ENCODE data around the gene TOR1AIP1. TPM values are rescaled to one million over a fixed set of nuclear protein-coding genes. Genes with fewer than 3 reads are reported as not detected.
"Not testable (repeated sequence)": the region's sequence is repeated elsewhere in the genome, so short reads cannot be mapped to it uniquely, and the experiment has no call there.

The TOR1AIP1 gene, protein sequence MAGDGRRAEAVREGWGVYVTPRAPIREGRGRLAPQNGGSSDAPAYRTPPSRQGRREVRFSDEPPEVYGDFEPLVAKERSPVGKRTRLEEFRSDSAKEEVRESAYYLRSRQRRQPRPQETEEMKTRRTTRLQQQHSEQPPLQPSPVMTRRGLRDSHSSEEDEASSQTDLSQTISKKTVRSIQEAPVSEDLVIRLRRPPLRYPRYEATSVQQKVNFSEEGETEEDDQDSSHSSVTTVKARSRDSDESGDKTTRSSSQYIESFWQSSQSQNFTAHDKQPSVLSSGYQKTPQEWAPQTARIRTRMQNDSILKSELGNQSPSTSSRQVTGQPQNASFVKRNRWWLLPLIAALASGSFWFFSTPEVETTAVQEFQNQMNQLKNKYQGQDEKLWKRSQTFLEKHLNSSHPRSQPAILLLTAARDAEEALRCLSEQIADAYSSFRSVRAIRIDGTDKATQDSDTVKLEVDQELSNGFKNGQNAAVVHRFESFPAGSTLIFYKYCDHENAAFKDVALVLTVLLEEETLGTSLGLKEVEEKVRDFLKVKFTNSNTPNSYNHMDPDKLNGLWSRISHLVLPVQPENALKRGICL
- 69.2 and 77.2 TPM in 2 replicates for total RNA-seq

DNA sequence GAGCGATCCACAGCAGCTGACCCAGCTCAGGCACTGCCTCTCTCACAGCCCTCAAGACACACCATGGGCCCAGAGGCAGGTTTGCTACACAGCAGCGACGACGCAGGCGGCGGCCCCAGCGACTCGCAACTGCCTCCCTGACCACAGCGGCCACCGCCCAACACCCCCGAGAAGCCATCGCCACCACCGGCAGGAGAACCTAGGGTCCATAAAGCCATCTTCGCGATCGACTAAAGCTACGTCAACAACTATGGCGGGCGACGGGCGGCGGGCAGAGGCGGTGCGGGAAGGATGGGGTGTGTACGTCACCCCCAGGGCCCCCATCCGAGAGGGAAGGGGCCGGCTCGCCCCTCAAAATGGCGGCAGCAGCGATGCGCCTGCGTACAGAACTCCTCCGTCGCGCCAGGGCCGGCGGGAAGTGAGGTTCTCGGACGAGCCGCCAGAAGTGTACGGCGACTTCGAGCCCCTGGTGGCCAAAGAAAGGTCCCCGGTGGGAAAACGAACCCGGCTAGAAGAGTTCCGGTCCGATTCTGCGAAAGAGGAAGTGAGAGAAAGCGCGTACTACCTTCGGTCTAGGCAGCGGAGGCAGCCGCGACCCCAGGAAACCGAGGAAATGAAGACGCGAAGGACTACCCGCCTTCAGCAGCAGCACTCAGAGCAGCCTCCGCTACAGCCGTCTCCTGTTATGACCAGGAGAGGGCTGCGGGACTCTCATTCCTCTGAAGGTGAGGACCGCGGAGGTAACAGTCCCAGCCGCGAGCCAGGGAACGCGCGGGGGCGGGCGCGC, at the start of gene TOR1AIP1:
TSS of gene TOR1AIP1 (plus strand) at position 33 of the 787 bp plus-strand sequence. CDS start at position 251, 218 bp downstream.
- intact Hi-C loops (cut with micrococcal nuclease): loop anchor here (1.0 to 5.0 kb wide), 8 partner anchors 72 to 1206 kb away; partner anchors contain the start of genes ACBD6, CEP350, IER5 and QSOX1
- Mint-ChIP-seq H3K9me3 (no peaks in the 10 kb centered on the region), H3K27ac (peak within 1 kb of the TSS; percentile 99), H3K36me3 (ENCODE audit: low read depth) (peaks cover 24% of the 10 kb centered on the region), H3K4me1 (peaks cover 45% of the 10 kb centered on the region), H3K4me3 (peak within 1 kb of the TSS; percentile 94), H3K27me3 (no peaks in the 10 kb centered on the region)
- peak; percentile 99 for DNase-seq

DNA sequence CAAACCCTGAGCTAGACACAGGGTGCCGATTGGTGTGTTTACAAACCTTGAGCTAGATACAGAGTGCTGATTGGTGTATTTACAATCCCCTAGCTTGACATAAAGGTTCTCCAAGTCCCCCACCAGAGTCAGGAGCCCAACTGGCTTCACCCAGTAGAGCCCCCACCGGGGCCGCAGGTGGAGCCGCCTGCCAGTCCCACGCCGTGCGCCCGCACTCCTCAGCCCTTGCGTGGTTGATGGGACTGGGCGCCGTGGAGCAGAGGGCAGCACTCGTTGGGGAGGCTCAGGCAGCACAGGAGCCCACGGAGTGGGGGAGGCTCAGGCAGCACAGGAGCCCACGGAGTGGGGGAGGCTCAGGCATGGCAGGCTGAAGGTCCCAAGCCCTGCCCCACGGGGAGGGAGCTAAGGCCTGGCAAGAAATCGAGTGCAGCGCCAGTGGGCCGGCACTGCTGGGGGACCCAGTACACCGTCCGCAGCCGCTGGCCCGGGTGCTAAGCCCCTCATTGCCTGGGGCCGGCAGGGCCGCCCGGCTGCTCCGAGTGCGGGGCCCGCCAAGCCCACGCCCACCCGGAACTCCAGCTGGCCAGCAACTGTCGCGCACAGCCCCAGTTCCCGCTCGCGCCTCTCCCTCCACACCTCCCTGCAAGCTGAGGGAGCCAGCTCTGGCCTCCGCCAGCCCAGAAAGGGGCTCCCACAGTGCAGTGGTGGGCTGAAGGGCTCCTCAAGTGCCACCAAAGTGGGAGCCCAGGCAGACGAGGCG, 45.2 kb upstream of the TOR1AIP1 start:
- intact Hi-C loops (cut with micrococcal nuclease); H3K27me3 Mint-ChIP-seq; H3K4me3 Mint-ChIP-seq; H3K36me3 Mint-ChIP-seq (ENCODE audit: low read depth); H3K4me1 Mint-ChIP-seq; H3K27ac Mint-ChIP-seq; H3K9me3 Mint-ChIP-seq; DNase-seq: not testable (repeated sequence)

DNA sequence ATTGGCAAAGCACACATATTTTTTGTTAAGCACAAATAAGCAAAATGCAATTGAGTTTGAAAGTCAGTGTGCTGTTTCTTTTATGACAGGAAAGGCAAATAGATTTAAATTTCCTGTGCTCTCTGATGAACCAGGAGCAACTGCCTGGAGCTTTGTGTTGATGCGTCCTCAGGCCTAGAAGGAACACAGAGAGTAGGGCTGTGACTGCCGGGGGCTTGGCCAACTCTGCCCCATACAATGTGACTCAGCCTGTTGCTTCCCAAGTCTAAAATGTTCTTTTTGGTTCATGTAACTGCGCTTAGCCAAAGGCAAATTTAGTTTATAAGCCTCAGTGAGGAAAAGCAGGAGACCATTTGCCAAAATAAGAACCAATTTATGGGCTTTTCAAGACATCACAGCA, 42.0 kb upstream of the TOR1AIP1 start:
- intact Hi-C loops (cut with micrococcal nuclease): no loop called here
- no peak for DNase-seq
- no peaks in the 10 kb centered on the region for H3K27me3 Mint-ChIP-seq
- H3K4me3 Mint-ChIP-seq: no peak overlapping the region
- no peaks in the 10 kb centered on the region for H3K4me1 Mint-ChIP-seq
- peaks cover 10% of the 10 kb centered on the region for H3K36me3 Mint-ChIP-seq (ENCODE audit: low read depth)
- H3K27ac Mint-ChIP-seq: no peak overlapping the region
- no peaks in the 10 kb centered on the region for H3K9me3 Mint-ChIP-seq

DNA sequence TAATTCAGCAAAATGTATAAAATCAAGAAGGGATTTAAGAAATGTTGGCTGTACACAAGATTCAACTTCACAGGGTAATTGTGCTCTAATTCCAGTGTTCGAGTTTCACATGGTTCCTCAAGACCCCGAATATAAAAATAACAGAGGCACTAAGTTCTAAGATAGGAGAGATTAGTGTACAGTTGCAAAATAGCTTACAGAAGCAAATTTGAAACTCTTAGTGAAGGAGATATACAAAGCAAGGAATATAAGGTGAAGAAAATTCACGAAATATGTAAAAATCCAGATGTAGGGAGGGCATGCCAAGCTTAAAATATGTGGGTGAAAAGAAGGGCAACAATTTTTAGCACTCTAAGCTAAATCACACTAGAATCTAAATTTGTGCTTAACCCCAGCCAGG, 33.9 kb upstream of the TOR1AIP1 start:
- no peak for DNase-seq
- Mint-ChIP-seq H3K4me1 (peaks cover 2% of the 10 kb centered on the region), H3K27me3 (no peaks in the 10 kb centered on the region), H3K9me3 (no peaks in the 10 kb centered on the region), H3K27ac (no peak overlapping the region), H3K4me3 (no peak overlapping the region), H3K36me3 (ENCODE audit: low read depth) (peaks cover 43% of the 10 kb centered on the region)
- intact Hi-C loops (cut with micrococcal nuclease): no loop called here

DNA sequence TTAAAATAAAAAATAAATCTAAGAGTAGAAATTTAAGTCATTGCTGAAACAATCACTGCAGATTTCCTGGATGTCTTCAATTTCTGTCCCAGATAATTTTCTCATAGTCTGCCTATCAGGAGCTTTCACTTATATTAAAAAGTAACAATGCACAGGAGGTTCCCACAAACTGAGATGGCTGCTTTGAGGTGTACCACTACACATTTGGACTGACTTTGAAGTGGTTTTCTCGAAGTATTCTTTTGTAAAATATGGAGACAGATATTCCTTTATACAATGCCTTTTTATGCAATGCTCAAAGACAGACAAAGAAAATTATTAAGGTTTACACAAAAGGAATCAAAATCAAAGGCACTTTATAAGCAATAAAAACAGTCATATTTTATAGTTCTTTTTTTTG, 29.0 kb upstream of the TOR1AIP1 start:
- Mint-ChIP-seq H3K4me3 (no peak overlapping the region), H3K27me3 (no peaks in the 10 kb centered on the region), H3K36me3 (ENCODE audit: low read depth) (peaks cover 39% of the 10 kb centered on the region), H3K27ac (no peak overlapping the region), H3K4me1 (peaks cover 2% of the 10 kb centered on the region), H3K9me3 (no peaks in the 10 kb centered on the region)
- intact Hi-C loops (cut with micrococcal nuclease): no loop called here
- no peak for DNase-seq

DNA sequence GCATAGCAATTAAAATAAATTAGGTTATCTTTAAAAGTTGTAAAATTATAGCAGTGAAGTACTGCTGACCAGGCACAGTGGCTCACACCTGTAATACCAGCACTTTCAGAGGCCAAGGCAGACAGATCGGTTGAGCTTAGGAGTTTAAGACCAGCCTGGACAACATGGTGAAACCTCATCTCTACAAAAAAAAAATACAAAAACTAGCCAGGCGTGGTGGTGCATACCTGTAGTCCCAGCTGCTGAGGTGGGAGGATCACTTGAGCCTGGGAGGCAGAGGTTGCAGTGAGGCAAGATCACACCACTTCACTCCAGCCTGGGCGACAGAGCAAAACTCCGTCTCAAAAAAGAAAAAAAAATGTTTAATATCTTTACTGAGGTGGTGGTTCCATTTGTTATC, 26.3 kb upstream of the TOR1AIP1 start:
- H3K27me3 Mint-ChIP-seq; H3K4me1 Mint-ChIP-seq; H3K9me3 Mint-ChIP-seq; H3K4me3 Mint-ChIP-seq; H3K27ac Mint-ChIP-seq; intact Hi-C loops (cut with micrococcal nuclease): not testable (repeated sequence)
- DNase-seq: peak; percentile 31
- peaks cover 25% of the 10 kb centered on the region for H3K36me3 Mint-ChIP-seq (ENCODE audit: low read depth)

DNA sequence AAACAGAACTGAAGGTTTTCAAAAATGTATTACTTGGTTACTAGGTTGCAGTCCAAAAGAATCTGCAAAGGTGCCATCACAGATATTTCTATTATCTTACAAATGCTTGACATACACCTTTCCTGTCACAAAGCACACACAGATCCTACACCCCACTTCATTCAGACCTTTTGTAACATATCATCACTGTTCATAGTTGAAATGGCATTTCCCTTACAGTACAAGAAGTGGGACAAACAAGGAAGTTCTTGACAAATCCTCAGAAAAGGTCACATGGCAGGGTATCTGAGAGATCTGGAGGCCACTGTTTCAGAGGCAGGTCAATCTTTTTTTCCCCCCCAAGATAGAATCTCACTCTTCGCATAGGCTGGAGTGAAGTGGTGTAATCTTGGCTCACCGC, 25.8 kb upstream of the TOR1AIP1 start:
- Mint-ChIP-seq H3K4me1 (peaks cover 2% of the 10 kb centered on the region), H3K9me3 (no peaks in the 10 kb centered on the region), H3K4me3 (no peak overlapping the region), H3K27me3 (no peaks in the 10 kb centered on the region), H3K27ac (no peak overlapping the region), H3K36me3 (ENCODE audit: low read depth) (peaks cover 24% of the 10 kb centered on the region)
- intact Hi-C loops (cut with micrococcal nuclease): no loop called here
- DNase-seq: no peak

DNA sequence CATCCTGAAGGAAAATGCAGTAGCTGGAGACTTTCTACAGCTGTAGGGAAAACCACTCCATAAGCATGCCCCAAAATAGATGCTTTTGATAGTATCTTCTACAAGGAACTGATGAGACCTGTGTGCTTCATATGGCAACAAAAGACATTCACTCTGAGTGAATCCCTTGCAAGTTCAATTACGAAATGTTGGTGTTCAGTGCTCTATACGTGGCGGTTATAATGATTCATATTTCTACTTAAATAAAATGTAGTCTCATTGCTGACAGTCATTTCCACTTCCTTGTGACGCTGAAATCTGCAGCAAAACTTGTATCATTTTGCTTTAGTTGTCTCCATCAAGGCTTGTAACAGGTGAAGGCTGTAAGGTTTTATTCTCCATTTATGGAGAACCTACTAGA, 25.1 kb upstream of the TOR1AIP1 start:
- Mint-ChIP-seq H3K27ac (no peak overlapping the region), H3K4me3 (no peak overlapping the region), H3K4me1 (peaks cover 2% of the 10 kb centered on the region), H3K36me3 (ENCODE audit: low read depth) (peaks cover 26% of the 10 kb centered on the region), H3K9me3 (no peaks in the 10 kb centered on the region), H3K27me3 (no peaks in the 10 kb centered on the region)
- intact Hi-C loops (cut with micrococcal nuclease): no loop called here
- DNase-seq: peak; percentile 44

DNA sequence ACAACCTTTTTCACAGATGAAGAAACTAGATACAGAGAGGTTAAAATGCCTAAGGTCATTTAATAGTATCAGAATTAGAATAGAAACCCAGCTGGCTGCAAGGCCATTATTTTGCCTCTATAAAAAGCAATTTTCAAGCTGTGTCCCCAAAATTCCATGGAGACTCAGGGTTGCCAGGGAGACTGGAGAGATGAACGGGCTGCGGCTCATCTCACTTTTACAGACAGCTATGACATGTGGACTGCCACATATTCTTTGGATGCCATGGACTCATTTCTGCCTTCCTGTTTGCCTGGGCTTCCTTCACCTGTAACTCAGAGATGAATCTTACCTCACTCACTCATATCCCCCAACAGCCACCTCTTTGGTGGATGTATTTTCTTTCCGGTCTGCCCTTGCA, 21.4 kb upstream of the TOR1AIP1 start:
- no peak for DNase-seq
- Mint-ChIP-seq H3K4me3 (no peak overlapping the region), H3K27me3 (no peaks in the 10 kb centered on the region), H3K36me3 (ENCODE audit: low read depth) (peaks cover 46% of the 10 kb centered on the region), H3K9me3 (no peaks in the 10 kb centered on the region), H3K27ac (no peak overlapping the region), H3K4me1 (no peaks in the 10 kb centered on the region)
- intact Hi-C loops (cut with micrococcal nuclease): no loop called here

DNA sequence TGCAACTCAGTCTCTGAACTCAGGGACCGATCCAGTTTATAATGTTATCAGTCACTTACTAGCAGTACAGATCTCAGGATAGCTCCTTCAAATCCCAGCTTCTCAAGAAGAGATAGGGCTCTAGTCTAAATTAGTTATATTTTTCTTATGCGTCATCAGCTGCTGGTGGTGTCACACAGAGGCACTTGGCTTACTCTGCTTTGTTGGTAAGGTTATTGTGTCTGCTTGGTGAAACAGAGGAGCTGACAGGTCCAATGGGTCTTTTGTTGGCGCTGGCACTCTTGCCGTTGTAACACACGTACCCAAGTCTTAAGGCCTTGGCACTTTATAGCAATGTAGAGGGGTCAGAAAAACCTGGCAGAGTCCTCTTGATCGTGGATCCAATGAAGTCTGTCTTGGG, 16.7 kb upstream of the TOR1AIP1 start:
- Mint-ChIP-seq H3K27me3 (no peaks in the 10 kb centered on the region), H3K4me3 (no peak overlapping the region), H3K27ac (no peak overlapping the region), H3K9me3 (no peaks in the 10 kb centered on the region), H3K36me3 (ENCODE audit: low read depth) (peaks cover 49% of the 10 kb centered on the region), H3K4me1 (peaks cover 2% of the 10 kb centered on the region)
- DNase-seq: no peak
- intact Hi-C loops (cut with micrococcal nuclease): no loop called here

DNA sequence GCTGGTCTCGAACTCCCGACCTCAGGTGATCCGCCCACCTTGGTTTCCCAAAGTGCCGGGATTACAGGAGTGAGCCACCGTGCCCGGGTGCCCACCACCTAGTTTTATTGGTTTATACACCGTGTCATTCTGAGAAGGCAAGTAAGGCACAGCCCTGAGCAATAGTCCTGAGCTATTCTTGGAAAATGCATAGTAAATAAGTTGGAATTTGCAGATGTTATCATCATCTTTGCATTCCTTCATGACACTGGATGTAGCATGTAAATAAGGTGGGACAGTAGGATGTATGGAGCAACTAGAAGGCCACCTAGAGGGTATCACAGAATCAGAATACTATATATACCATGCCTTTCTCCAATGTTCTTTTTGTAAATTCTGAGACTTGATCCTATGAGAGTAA, 15.5 kb upstream of the TOR1AIP1 start:
- Mint-ChIP-seq H3K36me3 (ENCODE audit: low read depth) (peaks cover 44% of the 10 kb centered on the region), H3K4me1 (peaks cover 3% of the 10 kb centered on the region), H3K4me3 (no peak overlapping the region), H3K9me3 (no peaks in the 10 kb centered on the region), H3K27me3 (no peaks in the 10 kb centered on the region), H3K27ac (no peak overlapping the region)
- intact Hi-C loops (cut with micrococcal nuclease): loop anchor here (1.0 kb wide), 1 partner anchor 313 kb away; no protein-coding TSS in a partner anchor
- DNase-seq: no peak

DNA sequence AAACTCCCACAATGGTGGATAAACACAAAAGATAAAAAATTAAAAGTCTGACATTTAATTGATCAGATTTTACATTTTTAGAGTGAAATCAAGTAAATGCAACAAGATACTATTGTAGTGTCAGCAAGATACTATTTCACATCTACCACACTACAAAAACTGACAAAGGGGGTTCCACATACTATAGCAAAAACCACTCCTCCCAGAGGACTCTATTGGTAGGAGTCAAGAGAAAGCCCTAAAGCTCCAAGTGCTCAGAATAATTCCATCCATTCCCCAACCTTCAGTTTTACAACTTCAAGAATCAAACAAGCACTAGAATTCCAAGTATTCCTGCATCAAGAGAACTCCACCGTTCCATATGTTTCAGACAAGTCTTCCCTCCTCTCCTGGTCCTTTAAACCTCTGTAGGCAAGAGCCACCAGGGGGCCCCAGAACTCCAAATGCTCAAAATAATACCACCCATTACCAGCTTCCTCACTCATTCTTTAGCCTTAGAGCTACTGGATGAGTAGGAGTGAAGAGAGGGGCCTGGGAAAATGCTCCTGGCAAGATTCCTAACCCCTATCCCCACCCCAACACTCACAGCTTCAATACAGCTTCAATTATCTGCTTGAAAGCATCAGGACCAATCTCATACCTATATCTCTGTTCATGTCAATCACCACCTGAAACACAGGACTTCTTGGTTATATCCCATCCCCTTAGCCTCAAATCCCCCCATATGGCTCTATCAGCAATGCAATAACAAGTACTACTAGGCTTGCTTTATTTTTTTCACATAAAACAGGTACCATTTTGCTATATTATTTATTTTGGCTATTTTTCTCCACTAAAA, 14.4 kb upstream of the TOR1AIP1 start:
- Mint-ChIP-seq H3K4me1 (peaks cover 11% of the 10 kb centered on the region), H3K27ac (no peak overlapping the region), H3K4me3 (no peak overlapping the region), H3K36me3 (ENCODE audit: low read depth) (peaks cover 43% of the 10 kb centered on the region), H3K27me3 (no peaks in the 10 kb centered on the region), H3K9me3 (no peaks in the 10 kb centered on the region)
- peak; percentile 82 for DNase-seq
- intact Hi-C loops (cut with micrococcal nuclease): loop anchor here (1.0 kb wide), 1 partner anchor 312 kb away; no protein-coding TSS in a partner anchor

DNA sequence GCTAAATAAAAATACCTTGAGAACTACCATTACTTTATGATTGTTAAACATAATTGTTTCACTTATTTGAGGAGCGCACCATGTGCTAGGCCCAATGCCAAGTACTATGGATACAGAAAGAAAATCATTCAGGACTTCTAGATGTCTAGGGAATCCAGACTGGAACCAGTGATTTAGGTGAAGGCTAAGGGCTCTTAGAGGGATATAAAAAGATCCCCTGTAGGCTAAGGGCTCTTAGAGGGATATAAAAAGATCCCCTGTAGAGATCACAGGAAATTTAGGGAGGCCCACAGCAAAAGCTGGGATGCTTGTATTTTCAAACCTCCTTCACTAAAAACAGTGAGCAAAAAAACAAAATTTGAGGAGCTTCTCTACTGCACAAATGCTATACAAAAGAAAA, 11.2 kb upstream of the TOR1AIP1 start:
- intact Hi-C loops (cut with micrococcal nuclease): no loop called here
- Mint-ChIP-seq H3K4me1 (peaks cover 17% of the 10 kb centered on the region), H3K9me3 (no peaks in the 10 kb centered on the region), H3K4me3 (no peak overlapping the region), H3K27me3 (no peaks in the 10 kb centered on the region), H3K27ac (no peak overlapping the region), H3K36me3 (ENCODE audit: low read depth) (peaks cover 35% of the 10 kb centered on the region)
- peak; percentile 30 for DNase-seq
